Neural progenitor cell (in vitro differentiated cells): Measurements from ENCODE around the gene GAL3ST3.

Experiments
- CTCF ChIP-seq: fragments of 200-600 bp; sonication (generic); IDR thresholded peaks from 2 replicates; pipeline ENCODE4 v1.5.1; 2017; ENCODE audit warnings: antibody characterized with exemption, mild to moderate bottlenecking
- EZH2 ChIP-seq: fragments of 200-600 bp; sonication (generic); IDR thresholded peaks from 2 replicates; pipeline ENCODE4 v1.6.1; 2017; ENCODE audit warnings: antibody characterized with exemption, mild to moderate bottlenecking, moderate library complexity
- EZH2phosphoT487 ChIP-seq: fragments of 200-600 bp; sonication (generic); IDR thresholded peaks from 2 replicates; pipeline ENCODE4 v1.6.1; 2017; ENCODE audit warnings: antibody characterized with exemption

DNA sequence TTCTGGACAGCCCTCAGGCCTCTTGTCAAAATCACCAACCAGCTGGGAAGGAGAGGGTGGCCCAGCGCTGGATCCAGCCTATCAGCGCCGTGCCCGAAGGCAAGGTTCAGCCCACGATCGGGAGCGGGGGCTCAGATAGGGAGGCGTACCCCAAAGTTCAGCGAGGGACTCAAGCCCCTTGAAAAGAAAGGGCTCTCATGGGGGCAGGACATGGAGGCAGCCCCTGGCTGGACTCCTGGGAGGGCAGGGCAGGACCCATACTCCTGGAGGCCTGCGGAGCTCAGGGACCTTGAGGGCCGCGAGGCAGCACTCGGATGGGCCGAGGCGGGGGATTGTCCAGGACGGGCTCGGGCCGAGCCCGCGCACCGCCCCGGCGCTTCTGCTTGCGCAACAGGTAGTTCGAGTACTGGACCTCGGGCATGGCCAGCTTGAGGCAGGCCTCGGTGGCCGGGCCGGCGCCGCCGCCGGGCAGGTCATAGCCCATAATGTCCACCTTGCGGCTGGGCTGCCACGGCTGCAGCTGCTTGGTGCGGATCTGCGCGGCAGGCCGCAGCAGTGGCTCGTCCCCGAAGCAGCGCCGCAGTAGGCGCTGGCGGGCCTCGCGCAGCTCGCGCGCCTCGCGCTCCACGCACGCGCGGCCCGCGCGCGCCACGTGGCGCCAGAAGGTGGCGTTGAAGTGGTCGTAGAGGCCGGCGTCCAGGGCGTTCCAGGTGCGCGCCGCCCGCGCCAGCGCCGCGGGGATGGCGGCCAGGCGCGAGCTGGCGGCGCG lies 6.5 kb downstream of the GAL3ST3 start:
- TF ChIP-seq EZH2: no peak
- no peak for TF ChIP-seq CTCF
- TF ChIP-seq EZH2phosphoT487: no peak
